ENCODE results near the gene EMX2. TPM values are rescaled to one million over a fixed set of nuclear protein-coding genes. Genes with fewer than 3 reads are reported as not detected.

Gene EMX2
- total RNA-seq, 4 donors from 2014 or later: 0.25 to 0.28 TPM; not detected in 2

DNA sequence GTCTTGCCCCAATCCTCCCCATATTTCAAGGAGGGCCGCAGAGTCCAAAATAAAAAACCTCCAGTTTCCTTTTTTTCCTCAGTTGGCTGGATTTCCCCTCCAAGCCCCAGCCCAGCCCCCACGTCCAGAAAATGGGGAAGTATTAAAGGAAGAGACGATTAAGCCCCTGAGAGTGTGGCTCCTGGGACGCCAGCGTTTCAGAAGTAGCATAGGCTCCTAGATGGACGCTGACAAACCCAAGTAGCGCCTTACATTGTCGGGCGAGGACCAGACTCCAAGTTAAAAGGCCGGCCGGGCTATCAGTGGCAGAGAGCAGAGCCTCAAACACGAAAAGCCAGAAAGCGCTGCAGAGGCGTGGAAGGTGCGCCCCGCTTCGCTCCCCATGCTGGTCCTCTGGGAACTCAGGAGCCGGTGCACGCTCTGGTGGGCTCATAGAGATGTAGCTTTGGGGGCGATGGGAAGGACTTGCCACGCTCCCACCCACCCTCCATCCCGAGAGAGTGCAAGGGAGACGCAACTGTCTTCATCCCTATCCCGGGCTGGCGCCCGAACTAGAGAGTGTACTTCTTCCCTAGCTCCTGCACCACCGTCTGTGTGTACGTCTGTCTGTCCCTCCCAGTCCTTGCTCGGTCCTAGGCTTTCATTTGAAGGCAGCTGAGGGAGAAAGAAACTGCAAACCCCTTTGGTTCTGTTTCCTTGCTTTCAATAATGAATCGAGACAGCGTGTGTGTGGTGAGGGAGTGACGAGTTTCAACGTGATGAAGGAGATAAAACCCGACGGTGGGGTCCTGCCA lies 6.3 kb upstream of the EMX2 start:
- TF ChIP-seq, protein P1, sequence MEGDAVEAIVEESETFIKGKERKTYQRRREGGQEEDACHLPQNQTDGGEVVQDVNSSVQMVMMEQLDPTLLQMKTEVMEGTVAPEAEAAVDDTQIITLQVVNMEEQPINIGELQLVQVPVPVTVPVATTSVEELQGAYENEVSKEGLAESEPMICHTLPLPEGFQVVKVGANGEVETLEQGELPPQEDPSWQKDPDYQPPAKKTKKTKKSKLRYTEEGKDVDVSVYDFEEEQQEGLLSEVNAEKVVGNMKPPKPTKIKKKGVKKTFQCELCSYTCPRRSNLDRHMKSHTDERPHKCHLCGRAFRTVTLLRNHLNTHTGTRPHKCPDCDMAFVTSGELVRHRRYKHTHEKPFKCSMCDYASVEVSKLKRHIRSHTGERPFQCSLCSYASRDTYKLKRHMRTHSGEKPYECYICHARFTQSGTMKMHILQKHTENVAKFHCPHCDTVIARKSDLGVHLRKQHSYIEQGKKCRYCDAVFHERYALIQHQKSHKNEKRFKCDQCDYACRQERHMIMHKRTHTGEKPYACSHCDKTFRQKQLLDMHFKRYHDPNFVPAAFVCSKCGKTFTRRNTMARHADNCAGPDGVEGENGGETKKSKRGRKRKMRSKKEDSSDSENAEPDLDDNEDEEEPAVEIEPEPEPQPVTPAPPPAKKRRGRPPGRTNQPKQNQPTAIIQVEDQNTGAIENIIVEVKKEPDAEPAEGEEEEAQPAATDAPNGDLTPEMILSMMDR (IDR thresholded peaks at IDR 0.05): no peak
- DNase-seq (ENCODE audit: low spot score) (no peak), ATAC-seq (ENCODE audit: low FRiP score) (no peak)

DNA sequence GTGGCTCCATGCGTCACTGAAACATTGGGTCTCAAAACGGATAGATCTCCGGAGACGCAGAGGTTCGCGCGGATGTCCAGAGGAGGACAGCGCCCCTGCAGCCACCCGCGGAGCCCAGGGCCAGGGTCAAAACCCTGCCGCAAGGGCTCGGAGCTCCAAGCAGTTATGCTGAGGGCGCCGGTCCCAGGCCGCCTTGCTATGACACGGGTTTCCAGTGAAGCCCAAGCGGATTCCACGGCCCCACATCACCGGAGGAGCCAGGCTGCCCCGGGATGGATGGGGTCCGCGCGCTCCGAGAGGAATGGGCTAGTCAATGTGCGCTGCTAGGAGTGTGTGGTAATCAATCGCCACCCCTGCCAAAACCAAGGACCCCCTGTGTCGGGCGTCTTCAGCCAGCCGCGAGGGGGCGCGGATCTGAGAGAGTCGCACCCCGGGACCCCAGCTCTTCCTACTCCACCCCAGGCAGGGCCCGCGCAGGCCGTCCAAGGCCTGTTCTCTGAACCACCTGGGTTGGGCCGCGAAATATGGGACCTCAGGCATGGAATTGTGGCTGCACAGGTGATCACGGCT lies 5.6 kb upstream of the EMX2 start:
- no peak for DNase-seq (ENCODE audit: low spot score)
- TF ChIP-seq, protein P1 (IDR thresholded peaks at IDR 0.05): no peak
- ATAC-seq (ENCODE audit: low FRiP score): no peak

DNA sequence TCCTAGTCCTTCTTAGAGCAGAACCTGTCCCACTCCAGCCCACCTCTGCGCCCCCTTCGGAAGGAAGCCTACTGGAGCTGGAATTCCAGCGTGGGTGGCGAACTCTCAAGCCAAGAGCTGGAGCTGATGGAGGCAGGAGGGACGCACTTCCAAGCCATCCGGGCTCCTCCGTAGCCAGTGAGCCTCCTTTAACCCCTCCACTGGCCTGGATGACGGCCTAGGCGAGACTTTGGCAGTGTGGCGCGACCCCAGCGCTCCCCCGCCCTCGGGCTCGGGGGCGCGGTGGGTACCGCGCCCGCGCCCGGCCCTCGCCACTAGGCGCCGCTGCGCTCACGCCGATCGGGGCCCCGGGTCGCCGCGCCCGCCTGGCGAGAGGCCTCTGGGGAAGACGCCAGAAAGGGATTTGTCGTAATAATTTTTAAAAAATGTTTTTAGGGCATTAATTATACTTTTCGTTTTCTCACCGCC lies 5.1 kb upstream of the EMX2 start:
- TF ChIP-seq, protein P1 (IDR thresholded peaks at IDR 0.05): peak in 1 of 3 donors; percentile 29
- no peak for ATAC-seq (ENCODE audit: low FRiP score)
- DNase-seq (ENCODE audit: low spot score): no peak

DNA sequence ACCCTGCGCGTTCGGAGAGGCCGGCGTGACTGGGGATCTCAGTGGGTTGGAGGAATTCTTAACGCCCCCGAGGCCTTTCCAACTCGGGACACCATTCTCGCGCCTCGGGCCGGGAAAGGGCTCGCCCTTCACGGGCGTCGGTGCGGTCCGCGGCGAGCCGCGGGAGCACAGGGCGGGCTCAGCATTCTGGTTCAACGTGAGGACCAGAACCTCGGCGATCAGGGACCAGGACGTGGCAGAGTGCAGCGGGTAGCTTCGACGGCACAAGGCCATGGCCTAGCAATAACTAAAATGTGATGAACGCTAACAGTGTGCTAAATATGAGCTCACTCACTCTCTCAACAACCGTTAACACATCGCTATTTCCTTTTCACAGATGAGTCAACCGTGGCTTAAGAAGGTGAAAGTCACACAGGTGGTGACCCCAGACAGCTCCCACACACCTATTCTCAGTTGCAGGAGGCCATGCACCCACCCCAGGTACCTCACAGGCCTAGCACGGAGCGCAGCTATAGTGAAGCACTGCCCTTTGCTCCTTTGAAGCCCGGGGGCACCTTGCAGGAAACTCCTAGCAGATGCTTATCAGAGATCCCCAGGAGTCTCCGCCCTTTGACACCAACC lies 4.5 kb upstream of the EMX2 start:
- DNase-seq (ENCODE audit: low spot score) (no peak), ATAC-seq (ENCODE audit: low FRiP score) (no peak)
- TF ChIP-seq, protein P1 (IDR thresholded peaks at IDR 0.05): no peak

DNA sequence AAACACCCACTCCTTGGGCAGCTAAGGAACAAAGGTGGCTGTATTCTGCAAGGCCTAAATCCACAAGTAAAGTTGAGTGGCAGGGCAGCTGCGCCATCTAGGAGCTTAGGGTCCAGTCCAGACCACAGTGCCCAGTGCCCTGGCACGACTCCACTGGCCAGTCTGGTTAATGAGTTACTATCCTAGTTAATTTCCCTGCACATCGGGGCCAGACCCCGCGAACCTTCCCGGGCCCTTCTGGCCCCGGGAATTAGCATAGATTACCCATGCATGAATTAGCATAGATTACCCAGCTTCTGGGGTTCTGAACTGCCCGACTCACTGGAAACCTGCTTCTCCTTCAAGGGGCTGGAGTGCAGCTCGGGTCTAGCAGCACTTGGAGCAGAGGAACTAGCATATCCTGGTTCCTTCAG lies 3.2 kb upstream of the EMX2 start:
- no peak for ATAC-seq (ENCODE audit: low FRiP score)

DNA sequence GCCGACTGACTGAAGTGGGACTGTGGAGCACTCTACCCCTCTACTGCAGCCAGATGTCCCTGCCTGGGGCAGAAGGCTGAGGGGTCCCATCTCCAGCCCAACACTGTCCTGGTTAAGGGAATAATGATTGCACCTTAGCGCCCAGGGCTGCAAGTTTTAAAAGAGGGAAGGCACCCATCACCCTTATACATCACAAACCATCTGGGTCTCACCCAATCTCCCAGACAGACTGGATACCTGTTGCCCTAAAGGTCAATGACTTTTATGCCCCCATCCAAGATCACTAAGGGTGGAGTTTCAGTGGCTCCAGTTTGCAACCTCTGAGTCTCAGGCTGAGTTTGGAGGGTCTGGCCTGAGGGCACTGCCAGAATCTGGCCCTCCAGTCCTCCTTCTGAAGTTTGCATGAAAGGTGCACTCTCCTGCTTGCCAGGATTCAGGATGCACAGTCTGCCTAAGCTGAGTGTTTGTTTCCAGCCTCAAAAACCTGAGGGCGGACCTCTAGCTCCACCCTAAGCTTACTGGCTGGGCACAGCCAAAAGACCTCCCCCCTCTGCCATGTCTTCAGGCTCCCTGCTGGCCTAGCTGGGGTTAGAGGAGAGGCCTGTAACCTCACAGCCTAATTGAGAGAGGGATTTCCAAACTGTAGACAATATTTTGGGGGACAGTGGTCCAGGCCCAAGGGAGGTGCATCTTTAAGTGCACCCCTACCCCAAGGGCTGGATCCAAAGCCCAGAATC lies 2.5 kb upstream of the EMX2 start:
- DNase-seq (ENCODE audit: low spot score): no peak
- TF ChIP-seq, protein P1 (IDR thresholded peaks at IDR 0.05): no peak
- ATAC-seq (ENCODE audit: low FRiP score): no peak

More for the DNA sequence above, 3.2 kb upstream of the EMX2 start:
- DNase-seq (ENCODE audit: low spot score): no peak
- TF ChIP-seq, protein P1 (IDR thresholded peaks at IDR 0.05): no peak

All from omental fat pad (tissue), 4 donors.